GM18526 (cell line): Measurements from ENCODE around the gene ANTKMT.

ENCODE experiments used
- POLR2A ChIP-seq: IDR thresholded peaks from 3 replicates; pipeline ENCODE4 v1.6.1; 2011; ENCODE audit not compliant: insufficient read length; ENCODE audit errors: extremely low read depth

ANTKMT gene

GRCh38 chr16:734981-735881 is 14.3 kb downstream of the ANTKMT start:
- no peak for TF ChIP-seq POLR2A

DNA sequence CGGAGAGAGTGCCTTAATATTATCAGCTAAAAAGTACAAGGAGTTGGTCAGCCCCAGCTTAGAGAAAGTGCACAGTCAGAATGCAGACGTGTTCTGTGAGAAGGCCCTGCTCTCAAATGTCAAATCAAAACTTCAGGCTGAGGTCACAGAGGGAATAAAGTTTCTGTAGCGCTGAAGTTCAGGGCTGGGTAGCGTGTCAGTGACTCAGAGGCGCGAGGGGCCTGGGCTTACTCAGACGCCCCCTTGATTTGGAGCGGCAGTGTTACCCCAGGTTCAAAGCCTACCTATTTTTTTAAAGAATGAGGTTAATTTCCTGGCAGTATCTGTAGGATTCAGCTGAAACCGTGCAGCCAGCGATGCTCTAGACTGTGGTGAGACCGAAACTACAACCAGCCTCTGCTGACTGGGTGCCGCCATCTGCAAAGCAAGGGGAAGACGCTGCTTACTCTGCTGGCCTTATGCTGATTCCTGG is 15.1 kb downstream of the ANTKMT start:
- TF ChIP-seq POLR2A, result no peak

GRCh38 chr16:736936-737481 is 16.1 kb downstream of the ANTKMT start:
- TF ChIP-seq POLR2A, result no peak

- no peak for TF ChIP-seq POLR2A
These were observed 18.9 kb downstream of the ANTKMT start for GRCh38 chr16:739560-740458.

GRCh38 chr16:740459-740763 is 19.5 kb downstream of the ANTKMT start:
- no peak for TF ChIP-seq POLR2A

DNA sequence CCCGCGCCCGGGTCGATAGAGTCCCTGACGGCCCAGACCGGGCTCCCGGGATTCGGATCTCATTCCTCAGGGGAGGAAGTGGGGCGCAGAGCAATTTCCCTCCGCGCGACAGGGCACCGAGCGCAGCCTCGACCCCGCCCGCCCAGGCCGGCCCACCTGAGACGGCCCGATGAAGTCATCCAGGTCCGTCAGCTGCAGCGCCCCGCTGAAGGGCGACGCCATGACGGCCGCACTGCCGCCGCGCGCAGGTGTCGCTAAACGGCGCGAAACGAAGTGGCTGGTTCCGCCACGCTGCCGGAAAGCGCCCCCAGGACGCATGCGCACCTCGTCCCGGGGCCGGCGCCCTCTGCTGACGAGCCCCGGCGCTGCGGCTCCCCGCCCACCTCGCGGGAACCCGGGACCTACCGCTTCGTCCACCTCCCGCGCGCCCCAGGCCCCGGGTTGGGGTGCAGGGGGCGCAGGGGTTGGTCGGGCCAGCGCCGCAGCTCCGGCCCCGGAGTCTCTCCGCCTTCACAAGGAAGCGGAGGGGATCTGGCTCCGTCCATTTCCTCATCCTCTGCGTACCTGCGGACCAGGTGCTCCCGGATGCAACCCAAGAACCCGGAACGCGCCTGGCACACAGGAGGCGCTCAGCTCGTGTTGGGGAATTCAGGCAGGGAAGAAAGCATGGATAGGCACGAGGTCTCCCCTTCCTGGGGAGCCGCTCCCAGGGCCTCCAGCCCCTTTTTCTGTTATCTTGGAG is 20.0 kb downstream of the ANTKMT start, which contains the start of gene CIAO3:
TSS of gene CIAO3 (minus strand) at position 234 of the 742 bp plus-strand sequence. CDS start at position 222, 12 bp downstream.
- peak; percentile 82 for TF ChIP-seq POLR2A

- no peak for TF ChIP-seq POLR2A
These were observed 21.2 kb downstream of the ANTKMT start for GRCh38 chr16:741986-742629.

DNA sequence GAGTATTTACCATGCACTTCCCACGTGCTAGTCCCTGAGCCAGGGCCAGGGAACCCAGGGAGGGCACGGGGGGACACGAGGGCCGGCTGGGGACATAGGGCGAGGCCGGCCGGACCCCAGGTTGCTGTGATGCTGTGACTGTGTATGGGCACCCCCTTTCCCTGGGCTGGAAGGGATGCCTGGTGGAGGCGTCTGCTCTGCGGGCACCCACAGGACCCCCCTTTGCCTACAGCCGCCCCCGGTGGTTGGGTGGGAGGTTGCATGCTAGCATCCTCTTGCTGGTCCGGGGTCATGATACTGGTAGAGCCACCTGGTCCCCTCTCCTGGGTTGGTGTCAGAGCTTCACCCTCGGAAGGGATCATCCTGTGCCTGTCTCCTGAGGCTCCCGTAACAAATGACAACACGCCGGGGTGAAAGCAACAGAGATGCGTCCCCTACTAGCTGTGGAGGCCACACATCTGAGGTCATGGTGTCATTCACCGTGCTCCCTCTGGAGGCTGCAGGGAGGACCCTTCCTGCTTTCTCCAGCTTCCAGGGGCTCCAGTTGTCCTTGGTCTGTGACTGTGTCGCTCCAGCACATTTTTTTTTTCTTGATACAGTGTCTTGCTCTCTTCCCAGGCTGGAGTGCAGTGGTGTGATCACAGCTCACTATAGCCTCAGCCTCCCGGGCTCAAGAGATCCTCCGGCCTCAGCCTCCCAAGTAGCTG is 23.0 kb downstream of the ANTKMT start:
- TF ChIP-seq POLR2A, result no peak

DNA sequence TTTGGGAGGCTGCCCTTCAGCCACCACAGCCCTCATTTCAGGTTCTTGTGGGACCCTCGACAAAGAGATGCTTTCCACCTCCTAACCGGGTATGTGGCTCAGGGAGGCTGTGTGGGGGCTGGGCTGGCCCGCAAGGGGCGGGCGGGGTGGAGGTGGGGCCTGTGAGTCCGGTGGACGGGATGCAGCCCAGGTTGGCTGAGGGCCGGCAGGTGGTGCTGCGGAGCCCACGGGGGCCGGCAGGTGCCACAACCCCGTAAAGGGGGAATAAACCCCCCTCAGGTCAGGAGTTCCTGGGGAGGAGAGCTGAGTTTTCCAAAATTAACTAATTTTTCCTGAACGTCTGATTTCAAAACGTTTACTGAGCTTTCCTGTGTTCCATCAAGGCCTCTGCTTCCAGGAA is 24.8 kb downstream of the ANTKMT start:
- TF ChIP-seq POLR2A, result no peak

GRCh38 chr16:746637-747036 is 25.7 kb downstream of the ANTKMT start:
- no peak for TF ChIP-seq POLR2A

GRCh38 chr16:747978-748746 is 27.2 kb downstream of the ANTKMT start:
- no peak for TF ChIP-seq POLR2A

- TF ChIP-seq POLR2A, result no peak
These were observed 28.1 kb downstream of the ANTKMT start for GRCh38 chr16:749010-749409.

GRCh38 chr16:750485-750884 is 29.5 kb downstream of the ANTKMT start:
- no peak for TF ChIP-seq POLR2A
